ENCODE measurements around the gene CHST9.

The CHST9 gene

DNA sequence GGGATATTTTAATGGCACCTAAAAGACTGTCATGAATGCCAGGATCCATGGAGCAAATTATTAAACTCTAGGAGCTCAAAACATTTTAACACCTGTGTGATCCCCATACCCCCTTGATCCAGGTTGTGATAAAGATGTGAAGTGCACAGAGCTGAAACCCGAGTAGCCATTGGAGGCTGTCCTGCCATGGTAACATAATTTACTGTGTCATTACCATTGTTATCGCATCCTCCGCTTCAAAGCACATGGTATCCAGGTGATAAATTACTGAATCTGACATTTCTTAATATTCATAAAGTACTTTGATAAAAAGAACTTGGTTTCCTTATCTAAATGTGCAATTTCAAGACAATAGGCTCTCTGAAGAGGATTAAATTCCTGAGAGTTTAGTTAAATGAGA lies 109.3 kb downstream of the CHST9 start:
- FAIRE-seq = no peak

DNA sequence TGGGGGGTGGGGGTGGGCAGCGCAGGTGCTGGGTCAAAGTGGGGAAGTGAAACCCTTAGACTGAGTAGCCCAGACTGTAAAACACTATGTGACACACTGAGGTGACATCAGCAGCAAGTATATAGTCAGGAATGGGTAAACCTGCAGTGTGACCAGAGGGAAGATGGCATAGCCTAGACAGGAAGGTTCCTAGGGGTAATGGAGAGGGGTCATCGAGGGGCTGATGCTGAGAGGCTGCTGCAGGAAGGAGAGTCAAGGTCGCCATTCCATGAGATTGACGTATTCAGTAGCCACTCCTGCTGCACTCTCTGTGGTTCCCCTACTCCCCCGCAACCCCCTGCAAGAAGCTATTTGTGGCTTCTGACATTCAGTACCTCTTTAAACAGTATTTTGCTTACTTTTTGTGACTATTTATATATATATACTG lies 111.7 kb downstream of the CHST9 start:
- no peak for FAIRE-seq

DNA sequence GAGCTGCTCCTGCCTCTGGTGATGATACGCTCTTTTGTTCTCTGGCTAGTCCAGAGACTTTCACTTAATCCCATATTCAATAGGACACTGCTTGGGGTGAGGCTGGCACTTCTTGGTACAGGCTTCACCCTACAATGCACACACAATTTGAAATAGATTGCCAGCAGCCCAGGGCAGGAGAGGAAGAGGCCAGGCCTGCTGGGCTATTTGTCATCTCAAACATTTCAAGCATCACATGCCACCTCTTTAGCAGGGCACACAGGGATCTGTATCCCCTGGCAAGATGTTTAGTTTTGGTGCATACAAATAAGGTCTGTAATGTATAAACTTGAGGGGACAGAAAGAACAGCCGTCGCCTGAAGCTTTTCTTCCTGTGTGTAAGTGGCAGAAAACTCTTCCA lies 120.4 kb downstream of the CHST9 start:
- no peak for FAIRE-seq

DNA sequence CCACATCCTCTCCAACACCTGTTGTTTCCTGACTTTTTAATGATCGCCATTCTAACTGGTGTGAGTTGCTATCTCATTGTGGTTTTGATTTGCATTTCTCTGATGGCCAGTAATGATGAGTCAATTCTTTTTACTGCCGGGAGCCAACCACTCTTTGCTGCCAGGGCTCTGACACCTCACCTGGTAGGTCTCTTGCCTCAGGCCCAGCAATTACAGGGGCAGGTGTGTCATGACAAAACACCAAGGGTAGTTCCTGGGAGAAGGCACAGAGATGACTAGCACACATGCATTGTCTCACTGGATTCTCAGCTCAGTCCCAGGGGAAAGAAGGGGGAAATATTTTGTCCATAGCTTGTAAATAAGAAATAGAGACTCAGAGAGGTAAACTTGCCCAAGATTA lies 122.3 kb downstream of the CHST9 start:
- FAIRE-seq = no peak

DNA sequence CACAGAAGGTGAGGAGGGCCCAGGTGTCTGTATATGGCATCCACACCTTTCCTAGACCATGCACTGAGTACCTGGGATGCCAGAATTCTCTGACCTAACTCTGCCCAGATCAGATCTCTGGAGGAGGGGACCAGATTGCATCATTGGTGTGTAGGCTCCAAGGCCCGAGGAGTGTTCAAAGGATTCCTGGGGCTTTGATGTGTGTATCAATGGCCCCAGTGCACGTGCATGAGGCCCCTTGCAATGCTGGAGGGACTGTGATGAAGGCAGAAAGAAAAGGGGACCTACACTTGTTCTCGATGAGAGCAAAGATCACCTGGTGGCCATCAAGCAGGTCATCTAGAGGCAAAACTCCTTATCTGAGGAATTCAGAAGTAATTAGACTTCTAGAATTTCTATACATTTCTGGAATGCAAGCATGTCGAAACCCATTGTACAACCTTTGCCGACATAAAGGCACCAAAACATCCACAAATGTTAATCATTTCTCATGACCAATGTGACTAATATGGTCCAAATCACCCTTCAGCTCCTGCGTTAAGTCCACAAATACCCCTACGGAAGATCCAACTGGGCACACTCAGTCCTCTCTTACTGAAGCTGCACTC lies 123.5 kb downstream of the CHST9 start:
- no peak for FAIRE-seq

DNA sequence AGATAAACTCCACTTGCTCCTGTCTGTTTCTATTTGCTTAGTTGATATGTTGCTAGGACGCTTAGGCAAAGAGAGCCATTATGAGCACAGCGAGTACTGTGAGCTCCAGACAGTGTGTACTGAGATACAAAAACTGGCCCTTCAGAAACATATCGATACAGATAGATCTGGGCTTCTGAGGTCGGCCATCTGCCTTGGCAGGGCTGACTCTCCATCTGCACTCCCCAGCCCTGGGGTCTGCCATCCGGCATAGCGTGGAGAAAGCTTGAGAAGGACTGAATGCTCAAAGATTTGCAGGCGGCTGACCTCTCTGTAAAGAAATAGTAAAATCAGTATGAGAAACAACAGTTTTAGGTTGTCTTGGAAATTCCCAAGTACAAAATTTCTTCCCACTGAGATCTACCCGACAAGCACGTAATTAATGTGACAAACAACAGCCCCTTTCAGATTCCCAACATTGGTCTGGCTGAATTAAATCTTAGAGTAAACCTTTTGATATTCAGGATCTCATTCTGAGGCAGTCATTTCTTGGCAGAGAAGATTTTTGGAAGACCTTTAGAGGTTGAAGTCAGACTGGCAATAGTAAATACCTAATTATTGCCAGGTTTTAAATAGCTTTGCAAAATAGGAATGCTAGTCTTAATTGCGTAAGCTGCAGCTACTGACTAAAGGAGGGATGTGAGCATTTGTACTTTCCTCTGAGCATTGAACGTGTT lies 127.4 kb downstream of the CHST9 start:
- no peak for FAIRE-seq

DNA sequence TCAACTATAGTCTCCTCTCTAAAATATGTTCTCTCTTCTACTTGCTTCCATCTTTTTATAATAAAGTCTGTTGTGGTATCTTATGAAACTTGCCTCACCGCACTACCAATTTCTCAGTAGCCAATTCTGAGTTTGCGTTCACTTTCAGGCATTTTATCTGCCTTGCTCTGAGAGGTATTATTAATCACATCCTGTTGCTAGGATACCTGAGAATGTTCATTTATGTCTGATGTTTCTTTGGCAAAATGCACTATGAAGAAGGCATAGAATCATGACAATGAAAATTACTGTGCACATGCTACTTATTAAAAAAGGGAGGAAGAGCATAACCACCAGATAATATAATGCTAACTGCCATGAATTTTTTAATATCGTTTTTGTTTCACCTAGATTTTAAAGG lies 130.2 kb downstream of the CHST9 start:
- FAIRE-seq = no peak

DNA sequence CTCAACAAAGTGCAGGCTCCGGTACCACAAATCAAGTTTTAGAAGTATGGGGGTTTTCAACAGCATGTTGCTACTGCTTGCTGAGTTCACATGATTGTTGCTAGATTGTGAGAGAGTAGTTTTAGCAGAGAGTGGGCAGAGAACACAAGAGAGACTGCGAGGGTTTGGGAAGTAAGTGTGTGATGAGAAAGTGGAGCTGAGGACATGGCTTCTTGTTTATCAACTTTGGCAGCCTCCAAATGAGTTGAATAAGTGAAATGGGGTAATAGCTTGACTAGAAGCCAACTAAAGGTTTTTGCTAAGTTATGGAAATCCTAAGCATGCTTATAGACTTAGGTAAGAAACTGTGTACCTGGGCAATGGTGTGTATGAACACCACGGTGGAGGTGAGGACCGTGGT lies 135.1 kb downstream of the CHST9 start:
- FAIRE-seq = no peak

DNA sequence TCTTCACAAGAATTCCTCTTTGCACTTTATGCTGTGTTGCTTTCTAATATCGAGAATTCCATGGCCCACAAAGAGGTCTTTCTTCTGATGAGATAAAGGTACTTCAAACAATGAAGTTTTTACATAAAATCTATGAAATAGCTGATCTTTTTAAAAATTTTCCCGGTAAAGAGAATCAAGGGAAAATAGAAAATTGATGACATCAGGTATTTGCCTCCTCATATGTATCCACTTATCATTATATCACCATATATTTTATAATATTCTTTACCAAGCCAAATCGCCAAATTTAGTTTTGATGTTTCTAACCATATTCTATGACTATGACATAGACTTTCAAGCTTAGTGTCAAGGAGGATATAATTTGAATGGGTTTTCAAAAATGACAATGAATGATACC lies 139.8 kb downstream of the CHST9 start:
- FAIRE-seq = no peak

DNA sequence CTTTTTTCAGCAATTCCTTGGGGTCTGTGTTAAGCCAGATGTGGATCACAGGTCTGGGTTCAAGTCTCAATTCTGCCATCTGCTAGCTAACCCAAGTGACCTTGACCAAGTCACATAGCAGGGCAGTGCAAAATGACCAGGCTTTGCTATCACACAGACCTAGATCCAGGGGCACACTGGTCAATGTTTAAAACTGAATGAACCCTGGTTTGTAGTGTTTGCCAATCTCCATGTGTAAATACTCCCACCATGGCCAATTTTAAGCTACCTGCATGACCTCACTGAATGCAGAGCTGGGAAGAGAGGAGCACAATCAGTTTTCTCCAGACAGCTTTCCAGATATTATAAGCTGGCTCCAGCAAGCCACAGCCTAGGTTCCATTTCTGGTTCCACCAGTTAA lies 142.9 kb downstream of the CHST9 start:
- no peak for FAIRE-seq

DNA sequence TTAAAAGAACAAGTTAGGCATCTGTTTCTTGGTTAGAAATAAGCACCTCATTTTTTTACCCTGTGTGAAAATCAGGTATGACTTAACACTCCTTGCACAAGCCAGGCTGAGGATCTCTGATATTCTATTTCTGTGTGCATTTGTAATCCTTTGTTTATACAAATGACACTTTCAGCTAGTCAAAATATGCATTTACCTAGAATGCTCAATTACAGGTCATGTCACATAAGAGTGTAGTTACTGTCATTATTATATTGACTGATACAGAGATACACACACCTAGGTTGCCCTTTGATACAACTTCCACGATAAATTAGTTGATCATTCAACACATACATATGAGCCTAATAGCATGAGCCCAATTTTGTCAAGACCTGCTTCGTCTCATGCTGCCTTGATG lies 144.3 kb downstream of the CHST9 start:
- no peak for FAIRE-seq

DNA sequence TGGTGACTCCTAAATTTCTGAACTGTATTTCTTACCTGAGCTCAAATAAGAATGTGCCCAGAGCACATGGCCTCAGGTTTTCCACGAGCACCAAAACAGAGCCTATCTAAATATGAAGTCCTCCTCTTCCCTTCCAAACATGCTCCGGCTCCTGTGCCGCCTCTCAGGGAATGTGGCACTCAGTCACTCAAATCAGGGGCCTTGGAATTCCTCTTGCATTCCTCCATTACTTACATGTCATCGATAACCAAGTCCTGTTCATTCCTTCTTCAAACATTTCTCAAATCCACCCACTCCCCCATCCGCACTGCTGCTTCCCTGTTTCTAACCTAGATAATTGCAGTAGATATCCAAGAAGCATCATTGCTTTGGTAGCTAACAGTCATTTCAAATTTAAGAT lies 151.4 kb downstream of the CHST9 start:
- FAIRE-seq = no peak

DNA sequence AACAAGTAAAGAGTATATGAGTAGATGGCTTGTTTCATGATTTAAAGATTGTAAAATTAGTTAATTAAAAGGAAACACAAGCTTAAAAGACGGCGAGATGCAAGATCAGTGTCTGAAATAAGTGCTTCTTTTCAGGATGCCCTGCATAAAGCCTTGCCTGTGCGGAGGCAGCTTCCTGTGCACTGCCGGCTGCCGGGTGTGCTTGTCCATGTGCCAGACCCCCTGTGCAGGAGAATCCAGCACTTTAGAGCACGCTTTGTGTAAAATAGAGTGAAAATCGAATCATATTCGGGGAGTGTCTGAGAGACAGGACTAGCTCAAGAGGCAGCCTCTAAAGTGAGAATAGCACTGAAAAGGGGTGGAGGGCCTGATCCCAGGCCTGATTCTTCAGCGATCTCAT lies 154.7 kb downstream of the CHST9 start:
- FAIRE-seq = no peak

DNA sequence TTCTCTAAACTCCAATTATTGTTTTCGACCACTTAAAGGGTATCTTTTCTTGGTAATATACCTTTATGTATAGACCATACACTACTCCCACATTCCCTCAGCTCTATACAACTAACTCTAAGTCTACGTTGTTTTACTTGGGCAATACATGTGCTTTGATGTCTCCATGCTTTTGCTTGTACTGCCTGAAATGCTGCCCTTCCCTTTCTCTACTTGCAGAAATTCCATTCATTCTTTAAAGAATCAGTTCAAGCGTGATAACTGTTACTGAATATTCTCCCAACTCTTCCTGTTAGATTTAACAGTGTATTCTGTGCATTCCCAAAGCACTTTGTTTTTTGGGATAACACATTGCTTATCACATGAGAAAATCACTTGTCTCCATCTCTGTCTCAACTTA lies 162.6 kb downstream of the CHST9 start:
- no peak for FAIRE-seq

DNA sequence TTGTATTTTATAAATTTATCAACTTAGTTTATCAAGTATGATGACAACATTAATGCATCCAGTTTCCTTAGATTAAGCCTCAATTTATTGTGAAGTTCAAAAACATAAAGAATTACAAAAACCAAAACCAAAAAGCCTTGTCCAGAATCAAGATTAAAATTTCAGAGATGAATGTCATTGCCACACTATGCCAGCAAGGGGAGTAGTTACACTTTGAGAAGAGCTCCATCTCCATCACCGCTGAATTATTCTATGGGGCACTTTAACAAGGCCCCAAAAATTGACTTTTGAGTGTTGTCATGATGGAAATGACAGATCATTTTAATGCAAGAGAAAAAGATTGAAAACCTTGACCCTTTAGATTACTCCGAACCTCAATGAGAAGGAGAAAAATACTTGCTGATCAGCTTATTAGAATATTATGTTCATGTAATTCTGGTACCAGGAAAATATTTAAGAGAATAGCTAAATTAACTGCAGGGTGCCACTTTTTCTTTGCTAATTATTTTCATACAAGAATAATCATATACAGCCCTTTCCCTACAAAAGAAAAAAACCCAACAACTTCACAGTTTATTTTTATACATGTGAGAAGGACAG lies 167.1 kb downstream of the CHST9 start:
- FAIRE-seq = no peak

DNA sequence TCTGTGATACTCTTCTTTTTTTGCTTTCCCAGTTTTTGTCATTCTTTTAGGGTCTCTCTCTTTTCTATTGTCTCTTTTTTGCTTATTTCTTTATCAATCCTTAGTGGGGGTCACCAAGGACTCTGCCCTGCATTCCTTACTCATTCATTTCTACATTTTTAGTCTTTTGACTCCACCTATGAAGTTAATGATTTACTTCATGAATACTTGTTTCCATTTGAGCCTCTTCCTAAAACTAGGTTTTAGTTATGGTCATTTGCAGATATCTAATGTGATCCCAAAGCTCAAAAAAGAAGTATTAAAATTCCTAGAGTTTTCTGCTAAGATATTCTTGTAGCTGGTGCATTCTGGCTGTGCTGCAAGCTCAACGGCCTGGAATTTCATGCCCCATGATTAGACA lies 170.3 kb downstream of the CHST9 start:
- no peak for FAIRE-seq

DNA sequence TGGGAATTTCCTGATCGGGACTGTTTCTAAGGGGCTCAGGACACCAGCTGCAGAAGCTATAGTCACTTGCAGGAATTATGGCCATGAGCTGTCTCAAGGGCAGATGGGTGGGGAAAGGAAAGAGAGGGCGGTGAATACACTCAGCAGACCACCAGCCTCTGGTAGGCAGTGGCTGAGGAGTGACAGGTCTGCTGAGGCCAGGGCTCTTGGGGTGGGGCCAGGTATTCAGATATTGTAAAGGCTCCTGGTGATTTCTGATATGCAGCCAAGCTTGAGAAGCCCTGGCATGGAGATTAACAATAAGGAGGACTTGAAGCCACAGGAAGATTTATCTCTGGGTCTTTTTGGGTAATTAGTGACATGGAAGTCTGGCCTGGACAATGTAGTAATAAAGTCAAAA lies 174.3 kb downstream of the CHST9 start:
- FAIRE-seq = no peak

DNA sequence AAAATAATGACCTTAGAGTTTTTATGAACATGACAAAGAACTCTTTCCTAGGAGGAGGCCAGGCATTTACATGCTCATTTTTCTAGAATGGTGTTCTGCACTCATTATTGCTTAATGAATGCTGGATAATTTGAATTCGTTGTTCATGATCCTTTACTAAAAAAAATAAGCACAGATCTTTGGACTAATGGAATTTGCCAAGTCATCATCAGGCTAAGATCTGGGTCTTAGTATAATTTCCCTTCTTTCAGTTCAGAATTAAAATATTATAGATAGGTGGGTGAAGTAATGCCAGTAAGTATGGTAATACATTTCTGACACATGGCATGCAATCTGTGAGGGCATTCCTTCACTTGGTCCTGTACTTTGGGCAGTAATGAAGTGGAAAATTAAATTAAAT lies 175.8 kb downstream of the CHST9 start:
- no peak for FAIRE-seq

DNA sequence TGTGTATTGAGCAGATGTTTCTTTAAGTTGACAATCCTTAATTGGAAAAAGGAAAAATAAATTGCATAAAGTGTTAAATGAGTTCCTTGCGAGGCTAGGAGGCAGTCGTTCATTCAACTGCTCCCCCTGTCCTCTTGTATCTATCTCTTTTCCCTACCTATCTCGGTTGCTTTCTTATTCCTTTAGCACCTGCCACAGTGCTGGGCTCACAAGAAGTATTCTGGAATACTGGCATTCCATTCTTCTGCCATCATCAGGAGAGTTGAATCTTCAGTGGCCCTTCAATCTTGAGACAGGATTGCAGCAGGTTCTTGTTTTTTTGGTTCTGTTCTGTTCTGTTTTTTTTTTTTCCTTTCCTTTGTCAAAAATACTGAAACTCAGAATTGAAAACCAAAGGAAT lies 176.5 kb downstream of the CHST9 start:
- no peak for FAIRE-seq

DNA sequence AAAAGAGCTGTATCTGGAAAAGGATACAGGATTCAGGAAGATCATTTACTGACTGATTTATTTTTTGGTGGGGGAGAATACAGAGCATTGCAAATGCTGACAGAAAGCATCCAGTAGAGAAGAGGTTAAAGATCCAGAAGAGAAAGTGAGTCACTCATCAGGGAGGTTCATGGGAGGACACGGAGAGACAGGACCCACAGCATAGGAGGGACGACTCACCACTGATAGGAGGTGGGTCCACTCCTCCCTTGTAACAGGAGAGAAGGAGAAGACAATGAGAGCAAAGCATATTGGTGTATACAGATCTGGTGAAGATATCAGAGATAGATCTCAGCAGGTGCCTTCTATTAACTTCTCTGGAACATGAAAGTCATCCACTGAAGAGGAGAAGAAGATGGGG lies 177.2 kb downstream of the CHST9 start:
- FAIRE-seq = no peak

DNA sequence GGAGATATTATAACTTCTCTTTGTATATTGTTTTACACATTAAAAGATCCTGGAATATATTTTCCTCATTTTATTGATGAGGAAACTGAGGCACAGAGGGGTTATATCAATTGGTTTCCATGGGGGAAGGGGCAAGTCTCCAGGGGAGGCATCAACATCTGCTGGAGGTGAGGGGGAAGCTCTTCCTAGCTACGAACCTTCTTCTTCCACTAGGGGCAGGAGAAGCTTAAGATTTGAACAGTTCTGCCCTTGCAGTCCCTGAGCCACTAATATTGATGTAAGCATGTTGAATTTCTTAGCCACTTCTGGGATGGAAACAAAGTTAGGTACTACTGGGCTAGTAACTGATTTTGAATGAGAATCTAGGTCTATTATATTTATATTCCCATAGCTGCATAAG lies 179.5 kb downstream of the CHST9 start:
- no peak for FAIRE-seq

DNA sequence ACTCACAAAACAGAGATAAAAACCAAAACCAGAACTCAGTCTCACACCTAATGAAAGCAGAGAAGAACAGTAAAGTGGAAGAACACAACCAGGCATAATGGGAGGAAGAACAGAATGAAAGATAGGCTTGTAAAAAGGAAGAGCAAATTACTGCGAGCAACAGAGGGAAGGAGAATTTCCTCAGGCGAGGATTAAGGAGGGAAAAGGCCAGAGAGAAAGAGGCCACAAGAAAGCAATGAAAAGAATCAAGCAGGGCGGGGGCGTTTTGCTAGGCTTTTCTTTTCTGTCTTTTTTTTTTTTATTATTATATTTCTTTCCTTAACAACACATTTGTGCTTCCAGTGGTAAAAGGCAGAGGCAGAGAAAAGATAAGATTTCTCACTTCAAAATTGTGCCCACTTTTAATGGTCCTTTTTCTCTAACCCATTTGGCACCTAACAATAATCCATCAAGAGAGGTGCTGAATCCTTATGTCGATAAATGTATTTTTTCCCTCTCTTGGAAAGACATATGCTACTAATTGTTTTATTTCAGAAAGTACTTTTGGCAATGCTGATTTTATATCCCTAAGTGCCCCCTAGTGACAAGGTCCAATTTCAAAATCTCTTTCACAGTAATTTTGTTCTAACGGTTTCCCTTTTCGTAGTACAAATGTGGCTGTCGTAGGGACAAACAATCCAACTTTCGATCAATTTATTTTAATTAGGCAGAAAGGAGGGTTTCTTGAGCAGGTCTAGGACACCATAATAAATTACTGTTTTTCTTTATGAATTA lies 180.9 kb downstream of the CHST9 start:
- FAIRE-seq = no peak

DNA sequence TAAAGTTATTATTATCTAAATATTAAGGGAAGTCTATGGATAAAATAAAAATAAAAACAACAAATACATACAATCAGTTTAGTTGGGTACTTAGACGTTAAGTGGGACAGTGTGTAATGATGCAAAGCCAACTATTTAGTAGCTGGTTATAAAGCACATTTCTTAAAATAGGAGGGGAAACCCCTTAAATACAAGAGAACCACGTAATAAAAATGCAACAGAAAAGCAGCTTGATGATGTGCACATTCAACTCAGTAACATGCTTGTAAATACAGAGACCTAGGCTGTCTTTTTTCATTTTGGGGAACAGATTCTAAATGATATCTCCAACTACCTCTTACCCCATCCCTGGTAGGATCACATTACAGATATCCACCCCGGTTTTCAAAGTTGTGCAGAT lies 185.3 kb downstream of the CHST9 start:
- no peak for FAIRE-seq

DNA sequence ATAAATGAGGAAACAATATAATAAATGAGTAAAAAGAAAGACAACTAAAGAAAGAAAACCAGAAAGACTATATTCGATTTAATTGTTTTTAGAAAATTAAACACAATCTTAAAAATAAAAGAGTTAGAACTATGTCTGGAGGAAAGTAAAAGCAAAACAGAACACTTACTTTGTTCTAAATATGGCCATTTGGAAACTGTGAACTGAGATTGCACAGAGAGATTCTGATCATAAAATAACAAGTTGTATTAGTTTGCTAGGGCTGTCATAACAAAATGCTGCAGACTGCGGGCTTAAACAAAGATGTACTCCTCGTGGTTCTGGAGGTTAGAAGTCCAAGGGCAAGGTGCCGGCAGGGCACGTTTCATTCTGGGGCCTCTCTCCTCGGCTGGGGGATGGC lies 191.5 kb downstream of the CHST9 start:
- no peak for FAIRE-seq

Measured in G401.6 (cell line).